Measurements from ENCODE around the gene RAPGEF6.

The RAPGEF6 gene

GRCh38 chr5:131677115-131677514, 42.1 kb upstream of the RAPGEF6 start:
- TF ChIP-seq REST (IDR thresholded peaks at IDR 0.05; ENCODE audit: insufficient replicate concordance, low read depth) (no peak), GABPA (IDR thresholded peaks at IDR 0.05; ENCODE audit: low read depth) (no peak), POLR2AphosphoS5 (IDR thresholded peaks at IDR 0.05; ENCODE audit: low read depth) (no peak), SPI1 (IDR thresholded peaks at IDR 0.05; ENCODE audit: borderline replicate concordance, low read depth) (no peak), CTCF (IDR thresholded peaks at IDR 0.05; ENCODE audit: insufficient read depth, low read length) (no peak)
- Histone ChIP-seq H3K27ac (replicated peaks) (no peak overlapping the region), H3K27me3 (ENCODE audit: insufficient read depth, poor library complexity, severe bottlenecking) (no peaks in the 10 kb centered on the region), H3K4me3 (replicated peaks; ENCODE audit: insufficient read depth, low read length) (no peak overlapping the region)
- no peak for DNase-seq (ENCODE audit: low read depth in 1 of 2, low spot score in 1 of 2)

GRCh38 chr5:131672776-131673175, 37.7 kb upstream of the RAPGEF6 start:
- TF ChIP-seq REST (IDR thresholded peaks at IDR 0.05; ENCODE audit: insufficient replicate concordance, low read depth) = no peak
- no peak for TF ChIP-seq POLR2AphosphoS5 (IDR thresholded peaks at IDR 0.05; ENCODE audit: low read depth)
- TF ChIP-seq SPI1 (IDR thresholded peaks at IDR 0.05; ENCODE audit: borderline replicate concordance, low read depth) = no peak
- TF ChIP-seq GABPA (IDR thresholded peaks at IDR 0.05; ENCODE audit: low read depth) = no peak
- TF ChIP-seq CTCF (IDR thresholded peaks at IDR 0.05; ENCODE audit: insufficient read depth, low read length) = no peak
- Histone ChIP-seq H3K4me3 (replicated peaks; ENCODE audit: insufficient read depth, low read length) (no peak overlapping the region), H3K27ac (replicated peaks) (no peak overlapping the region), H3K27me3 (ENCODE audit: insufficient read depth, poor library complexity, severe bottlenecking) (no peaks in the 10 kb centered on the region)
- no peak for DNase-seq (ENCODE audit: low read depth in 1 of 2, low spot score in 1 of 2)

- H3K27ac ChIP-seq (replicated peaks) = no peak overlapping the region
These were observed 37.1 kb upstream of the RAPGEF6 start for GRCh38 chr5:131671994-131672655.

More at GRCh38 chr5:131671994-131672655, 37.1 kb upstream of the RAPGEF6 start:
- DNase-seq (ENCODE audit: low read depth in 1 of 2, low spot score in 1 of 2) = no peak
- H3K4me3 ChIP-seq (replicated peaks; ENCODE audit: insufficient read depth, low read length) = no peak overlapping the region
- no peaks in the 10 kb centered on the region for H3K27me3 ChIP-seq (ENCODE audit: insufficient read depth, poor library complexity, severe bottlenecking)
- TF ChIP-seq POLR2AphosphoS5 (IDR thresholded peaks at IDR 0.05; ENCODE audit: low read depth) (no peak), GABPA (IDR thresholded peaks at IDR 0.05; ENCODE audit: low read depth) (no peak), CTCF (IDR thresholded peaks at IDR 0.05; ENCODE audit: insufficient read depth, low read length) (no peak), REST (IDR thresholded peaks at IDR 0.05; ENCODE audit: insufficient replicate concordance, low read depth) (no peak), SPI1 (IDR thresholded peaks at IDR 0.05; ENCODE audit: borderline replicate concordance, low read depth) (no peak)
